Esophagus muscularis mucosa (tissue), 4 donors: ENCODE data around the gene EYA4. TPM values are rescaled to one million over a fixed set of nuclear protein-coding genes. Genes with fewer than 3 reads are reported as not detected.

Experiments
- DNase-seq: peaks from one replicate; pipeline ENCODE4 v3.0.0-alpha.2; 2017; ENCODE audit errors: extremely low spot score
- H3K27ac ChIP-seq, 4 donors: fragments of 200-600 bp; sonication (generic); replicated peaks in 1 of 4; 1 replicate in 3 of 4; 2 replicates in 1 of 4; pipeline ENCODE4 v1.5.1; 2016 to 2019; ENCODE audit warnings: mild to moderate bottlenecking in 1 of 4
- H3K27me3 ChIP-seq, 4 donors: fragments of 200-600 bp; sonication (generic); one replicate each; pipeline versions ENCODE4 v1.5.1 to v1.6.0; 2016 to 2019
- H3K36me3 ChIP-seq, 4 donors: fragments of 200-600 bp; sonication (generic); one replicate each; pipeline ENCODE4 v1.5.1; 2016 to 2019
- H3K4me1 ChIP-seq, 4 donors: fragments of 200-600 bp; sonication (generic); one replicate each; pipeline ENCODE4 v1.5.1; 2016 to 2019
- H3K4me3 ChIP-seq, 4 donors: fragments of 200-600 bp; sonication (generic); 1 replicate in 2 of 4; 2 replicates in 2 of 4; pipeline ENCODE4 v1.5.1; 2016 to 2019; ENCODE audit warnings: mild to moderate bottlenecking in 4 of 4, moderate library complexity in 1 of 4
- H3K9me3 ChIP-seq, 4 donors: fragments of 200-600 bp; sonication (generic); 1 replicate in 3 of 4; 2 replicates in 1 of 4; pipeline ENCODE4 v1.5.1; 2016 to 2019
- EP300 ChIP-seq: sonication (generic); formaldehyde crosslinking; IDR thresholded peaks from one replicate; pipeline ENCODE4 v1.6.1; 2017; ENCODE audit warnings: antibody characterized with exemption
- POLR2A ChIP-seq: fragments of 450-650 bp; IDR thresholded peaks from one replicate; pipeline ENCODE4 v1.6.1; 2017; ENCODE audit warnings: antibody characterized with exemption, moderate library complexity, mild to moderate bottlenecking, low read depth
- POLR2AphosphoS5 ChIP-seq, 2 donors: sonication (generic); formaldehyde crosslinking; IDR thresholded peaks; one replicate each; pipeline ENCODE4 v1.6.1; 2017; ENCODE audit warnings: antibody characterized with exemption in 2 of 2
- WGBS: methylation state at CpG from one replicate; pipeline ENCODE4 v1.1.5; 2018; 5-methylcytosine and 5-hydroxymethylcytosine counted together
- intact Hi-C: fragments of 100-400 bp; cut with DNase I; formaldehyde crosslinking; loops from one replicate; pipeline ENCODE4 v1.15.1; 2023
- total RNA-seq, 4 donors: library from RNA; depleted of rRNA; stranded (reverse); fragments of >200 nt; gene quantifications; one replicate each; pipeline versions ENCODE4 v1.1.0 to v1.2.1, GENCODE V29; 2016
- TF ChIP-seq, protein P1 (sequence below), 3 experiments: fragments of 200-600 bp in 2 of 3; fragments of 450-650 bp in 1 of 3; sonication (generic) in 2 of 3; IDR thresholded peaks; one replicate each; pipeline ENCODE4 v1.5.1; 2017 to 2019; ENCODE audit warnings: antibody characterized with exemption in 3 of 3, mild to moderate bottlenecking in 2 of 3, moderate library complexity in 1 of 3

EYA4 gene
- total RNA-seq, 4 donors from 2014 or later: 1.5 to 3.3 (median 2.5) TPM

DNA sequence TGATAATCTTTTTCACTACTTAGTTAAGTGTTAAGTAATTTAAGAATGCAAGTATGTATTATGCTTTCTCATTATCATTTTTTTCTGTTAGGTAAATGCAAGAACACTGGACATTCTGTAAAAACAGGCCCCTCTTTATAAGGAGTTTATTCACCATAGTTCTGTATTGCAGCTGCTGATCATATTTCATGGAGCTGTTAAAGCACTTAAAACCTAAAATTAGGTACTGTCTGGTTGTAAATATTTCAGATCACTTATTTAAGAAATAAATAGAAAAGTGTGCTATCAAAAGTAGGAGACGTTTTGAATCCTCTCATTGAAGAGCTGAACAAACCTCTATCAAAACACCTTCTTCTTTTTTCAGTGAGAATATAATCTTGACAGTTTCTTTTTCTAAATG lies 3.9 kb downstream of the EYA4 start:
- intact Hi-C loops: no loop called here
- H3K9me3 ChIP-seq: no peaks in the 10 kb centered on the region
- H3K36me3 ChIP-seq: no peaks in the 10 kb centered on the region
- no peak overlapping the region for H3K27ac ChIP-seq
- 41% methylated on average over 1 of the region's 1 CpG for WGBS
- peaks cover 9 to 35% (median 29%) of the 10 kb centered on the region in 4 donors for H3K4me1 ChIP-seq
- H3K4me3 ChIP-seq: no peak overlapping the region
- DNase-seq: no peak
- H3K27me3 ChIP-seq: peaks cover 0 to 82% (median 24%) of the 10 kb centered on the region in 4 donors
- no peak for TF ChIP-seq POLR2AphosphoS5 (IDR thresholded peaks at IDR 0.05)

DNA sequence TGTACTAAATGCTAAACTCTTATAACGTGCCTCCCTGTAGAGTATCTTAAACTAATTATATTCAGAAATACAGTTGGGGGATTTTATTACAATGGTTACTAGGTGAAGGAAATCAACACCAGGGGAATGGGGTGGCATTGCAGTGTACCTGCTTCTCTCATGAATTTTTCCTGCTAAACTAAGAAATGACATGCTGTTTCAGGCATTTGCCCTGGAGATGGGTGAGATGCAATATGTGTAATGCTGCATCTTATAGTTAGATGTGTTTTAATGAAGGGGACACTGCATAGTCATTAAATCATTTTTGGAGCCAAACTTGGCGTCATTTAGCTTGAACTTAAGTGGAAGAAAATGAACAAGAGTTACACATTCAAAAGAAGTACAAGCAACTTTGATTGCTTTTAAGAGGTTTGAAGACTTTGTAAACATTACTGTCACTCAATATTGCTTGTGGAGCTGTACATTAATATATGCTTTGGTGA lies 4.3 kb downstream of the EYA4 start:
- intact Hi-C loops: no loop called here
- Histone ChIP-seq H3K27me3 (peaks cover 0 to 82% (median 24%) of the 10 kb centered on the region in 4 donors), H3K27ac (no peak overlapping the region), H3K9me3 (no peaks in the 10 kb centered on the region), H3K36me3 (no peaks in the 10 kb centered on the region), H3K4me3 (no peak overlapping the region), H3K4me1 (peaks cover 9 to 34% (median 27%) of the 10 kb centered on the region in 4 donors)
- TF ChIP-seq POLR2A (no peak), POLR2AphosphoS5 (IDR thresholded peaks at IDR 0.05) (no peak), EP300 (no peak)
- TF ChIP-seq, protein P1, sequence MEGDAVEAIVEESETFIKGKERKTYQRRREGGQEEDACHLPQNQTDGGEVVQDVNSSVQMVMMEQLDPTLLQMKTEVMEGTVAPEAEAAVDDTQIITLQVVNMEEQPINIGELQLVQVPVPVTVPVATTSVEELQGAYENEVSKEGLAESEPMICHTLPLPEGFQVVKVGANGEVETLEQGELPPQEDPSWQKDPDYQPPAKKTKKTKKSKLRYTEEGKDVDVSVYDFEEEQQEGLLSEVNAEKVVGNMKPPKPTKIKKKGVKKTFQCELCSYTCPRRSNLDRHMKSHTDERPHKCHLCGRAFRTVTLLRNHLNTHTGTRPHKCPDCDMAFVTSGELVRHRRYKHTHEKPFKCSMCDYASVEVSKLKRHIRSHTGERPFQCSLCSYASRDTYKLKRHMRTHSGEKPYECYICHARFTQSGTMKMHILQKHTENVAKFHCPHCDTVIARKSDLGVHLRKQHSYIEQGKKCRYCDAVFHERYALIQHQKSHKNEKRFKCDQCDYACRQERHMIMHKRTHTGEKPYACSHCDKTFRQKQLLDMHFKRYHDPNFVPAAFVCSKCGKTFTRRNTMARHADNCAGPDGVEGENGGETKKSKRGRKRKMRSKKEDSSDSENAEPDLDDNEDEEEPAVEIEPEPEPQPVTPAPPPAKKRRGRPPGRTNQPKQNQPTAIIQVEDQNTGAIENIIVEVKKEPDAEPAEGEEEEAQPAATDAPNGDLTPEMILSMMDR (IDR thresholded peaks at IDR 0.05): no peak
- 73% methylated on average over 2 of the region's 2 CpGs for WGBS
- DNase-seq: no peak

DNA sequence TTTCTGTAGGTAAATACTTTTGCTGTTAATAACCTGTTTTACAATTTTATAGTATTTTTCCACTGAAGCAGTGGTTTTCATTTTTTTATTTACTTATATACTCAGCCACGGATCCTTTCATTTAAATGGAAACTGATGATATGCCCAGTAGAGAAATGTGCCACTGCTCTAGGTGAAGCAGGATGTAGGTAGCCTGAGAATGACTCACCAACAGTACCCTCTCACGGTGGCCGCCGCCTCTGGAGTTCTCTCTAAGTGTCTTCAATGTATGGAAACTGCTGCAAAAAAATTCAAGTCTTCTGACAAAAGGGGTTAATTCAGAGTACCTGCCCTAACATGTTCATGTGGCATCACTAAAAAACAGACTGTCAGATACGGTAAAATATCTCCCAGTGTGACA lies 6.4 kb downstream of the EYA4 start:
- Histone ChIP-seq H3K4me1 (peaks cover 0 to 13% (median 6%) of the 10 kb centered on the region in 4 donors), H3K9me3 (no peaks in the 10 kb centered on the region), H3K36me3 (no peaks in the 10 kb centered on the region), H3K4me3 (no peak overlapping the region), H3K27ac (no peak overlapping the region), H3K27me3 (peaks cover 0 to 63% (median 14%) of the 10 kb centered on the region in 4 donors)
- DNase-seq: no peak
- intact Hi-C loops: no loop called here
- TF ChIP-seq, protein P1 (IDR thresholded peaks at IDR 0.05): no peak
- TF ChIP-seq POLR2A (no peak), EP300 (no peak), POLR2AphosphoS5 (IDR thresholded peaks at IDR 0.05) (no peak)
- 86% methylated on average over 5 of the region's 5 CpGs for WGBS

DNA sequence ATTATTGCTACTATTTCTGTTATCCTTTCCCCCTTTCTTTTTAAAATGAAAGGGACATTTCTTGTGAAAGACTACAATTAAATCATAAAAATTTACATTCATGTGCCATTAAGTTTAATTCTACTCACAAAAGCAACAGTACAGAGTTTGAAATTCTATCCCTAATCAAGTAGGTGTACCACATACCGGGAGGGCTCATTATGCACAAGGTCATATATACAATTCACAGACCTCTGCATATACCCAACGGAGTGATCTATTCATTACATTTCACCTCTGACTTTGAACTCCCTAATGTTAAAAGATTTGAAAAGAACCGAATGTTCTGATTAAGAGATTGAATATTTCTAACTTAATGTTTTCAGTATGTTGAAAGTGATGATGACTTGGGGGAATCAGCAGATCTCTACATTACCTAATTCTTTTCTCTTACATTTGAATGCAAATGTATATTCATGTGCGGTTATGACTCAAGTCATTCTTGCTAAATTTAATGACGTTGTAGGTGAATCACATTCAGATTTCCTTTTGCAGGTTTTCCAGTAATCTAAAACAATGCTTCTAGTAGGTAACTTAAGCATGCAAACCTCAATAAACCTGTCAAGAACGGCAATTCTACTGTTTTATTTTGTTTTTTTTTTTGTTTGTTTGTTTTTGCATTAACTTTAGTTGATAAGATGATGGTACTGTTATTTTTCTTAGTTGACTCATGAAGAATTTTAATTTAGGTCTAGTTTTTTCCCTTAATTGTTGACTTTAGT lies 7.3 kb downstream of the EYA4 start:
- intact Hi-C loops: no loop called here
- peaks cover 0 to 54% (median 11%) of the 10 kb centered on the region in 4 donors for H3K27me3 ChIP-seq
- no peak for DNase-seq
- WGBS: 78% methylated on average over 6 of the region's 6 CpGs
- H3K27ac ChIP-seq: no peak overlapping the region
- H3K9me3 ChIP-seq: no peaks in the 10 kb centered on the region
- H3K36me3 ChIP-seq: no peaks in the 10 kb centered on the region
- TF ChIP-seq EP300: no peak
- TF ChIP-seq, protein P1 (IDR thresholded peaks at IDR 0.05): no peak
- TF ChIP-seq POLR2AphosphoS5 (IDR thresholded peaks at IDR 0.05): no peak
- no peak for TF ChIP-seq POLR2A
- peaks cover 0 to 4% (median 0%) of the 10 kb centered on the region in 4 donors for H3K4me1 ChIP-seq
- no peak overlapping the region for H3K4me3 ChIP-seq

DNA sequence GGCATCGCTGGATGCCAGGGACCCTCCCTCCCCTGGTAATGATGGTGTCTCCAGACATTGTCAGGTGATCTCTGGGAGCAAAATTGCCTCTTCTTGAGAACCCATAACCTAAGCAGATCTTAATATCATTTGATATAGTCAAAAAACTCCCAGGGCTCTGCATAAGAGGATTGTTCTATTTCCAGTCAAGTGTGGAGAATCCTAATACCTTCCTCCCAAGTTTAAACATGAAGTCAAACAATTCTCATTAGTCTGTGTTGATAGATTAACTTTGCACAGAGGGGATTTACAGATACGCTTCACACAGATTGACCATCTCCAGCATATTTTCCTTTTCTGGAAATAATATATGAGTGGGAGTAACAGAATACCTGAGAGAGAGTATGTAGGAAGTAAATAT lies 10.5 kb downstream of the EYA4 start:
- no peak overlapping the region for H3K4me3 ChIP-seq
- TF ChIP-seq POLR2AphosphoS5 (IDR thresholded peaks at IDR 0.05) (no peak), POLR2A (no peak), EP300 (no peak)
- TF ChIP-seq, protein P1 (IDR thresholded peaks at IDR 0.05): no peak
- intact Hi-C loops: no loop called here
- H3K9me3 ChIP-seq: no peaks in the 10 kb centered on the region
- no peak for DNase-seq
- H3K4me1 ChIP-seq: no peaks in the 10 kb centered on the region
- H3K27ac ChIP-seq: no peak overlapping the region
- WGBS: 88% methylated on average over 2 of the region's 2 CpGs
- no peaks in the 10 kb centered on the region for H3K36me3 ChIP-seq
- H3K27me3 ChIP-seq: peaks cover 0 to 25% (median 2%) of the 10 kb centered on the region in 4 donors
